Hematopoietic multipotent progenitor cell (in vitro differentiated cells): ENCODE measurements around the gene NEK5. TPM values are rescaled to one million over a fixed set of nuclear protein-coding genes. Genes with fewer than 3 reads are reported as not detected.

ENCODE experiments used
- DNase-seq, 3 donors: peaks; one replicate each; pipeline ENCODE4 v3.0.0-alpha.2; 2011 to 2015; ENCODE audit warnings: low read depth in 2 of 3, low spot score in 2 of 3
- total RNA-seq: library from RNA; depleted of rRNA; stranded (reverse); fragments of >200 nt; gene quantifications from one replicate; pipeline ENCODE4 v1.2.3, GENCODE V29; 2012

The NEK5 gene
- total RNA-seq, 1 donor = 0.27 TPM

DNA sequence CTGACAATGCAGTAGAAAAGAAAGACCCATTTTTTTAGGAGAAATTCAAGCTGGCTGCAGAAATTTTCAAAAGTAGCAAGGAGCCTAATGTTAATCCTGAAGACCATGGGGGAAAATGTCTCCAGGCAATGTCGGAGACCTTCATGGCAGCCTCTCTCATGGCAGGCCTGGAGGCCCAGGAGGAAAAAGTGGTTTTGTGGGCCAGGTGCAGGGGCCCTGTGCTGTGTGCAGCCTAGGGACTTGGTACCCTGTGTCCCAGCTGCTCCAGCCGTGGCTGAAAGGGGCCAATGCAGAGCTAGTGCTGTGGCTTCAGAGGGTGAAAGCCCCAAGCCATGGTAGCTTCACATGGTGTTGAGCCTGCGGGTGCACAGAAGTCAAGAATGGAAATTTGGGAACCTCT lies 112.6 kb downstream of the NEK5 start:
- no peak for DNase-seq

DNA sequence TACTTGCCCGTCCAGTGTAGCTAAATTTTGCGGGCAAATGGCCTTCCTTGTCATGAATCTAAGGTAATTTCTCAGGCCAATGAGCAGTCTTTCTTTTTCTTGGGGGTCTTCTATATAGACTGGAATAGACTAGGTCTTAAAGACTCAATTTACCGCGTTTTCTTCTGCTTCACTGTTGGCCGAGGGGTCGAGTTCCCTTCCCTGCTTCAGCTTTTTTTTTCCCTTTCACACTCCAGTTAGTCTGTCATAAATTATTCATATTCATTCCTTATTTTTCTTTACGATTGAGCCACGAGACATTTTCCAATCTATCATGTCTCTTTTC lies 116.4 kb downstream of the NEK5 start:
- DNase-seq = no peak

DNA sequence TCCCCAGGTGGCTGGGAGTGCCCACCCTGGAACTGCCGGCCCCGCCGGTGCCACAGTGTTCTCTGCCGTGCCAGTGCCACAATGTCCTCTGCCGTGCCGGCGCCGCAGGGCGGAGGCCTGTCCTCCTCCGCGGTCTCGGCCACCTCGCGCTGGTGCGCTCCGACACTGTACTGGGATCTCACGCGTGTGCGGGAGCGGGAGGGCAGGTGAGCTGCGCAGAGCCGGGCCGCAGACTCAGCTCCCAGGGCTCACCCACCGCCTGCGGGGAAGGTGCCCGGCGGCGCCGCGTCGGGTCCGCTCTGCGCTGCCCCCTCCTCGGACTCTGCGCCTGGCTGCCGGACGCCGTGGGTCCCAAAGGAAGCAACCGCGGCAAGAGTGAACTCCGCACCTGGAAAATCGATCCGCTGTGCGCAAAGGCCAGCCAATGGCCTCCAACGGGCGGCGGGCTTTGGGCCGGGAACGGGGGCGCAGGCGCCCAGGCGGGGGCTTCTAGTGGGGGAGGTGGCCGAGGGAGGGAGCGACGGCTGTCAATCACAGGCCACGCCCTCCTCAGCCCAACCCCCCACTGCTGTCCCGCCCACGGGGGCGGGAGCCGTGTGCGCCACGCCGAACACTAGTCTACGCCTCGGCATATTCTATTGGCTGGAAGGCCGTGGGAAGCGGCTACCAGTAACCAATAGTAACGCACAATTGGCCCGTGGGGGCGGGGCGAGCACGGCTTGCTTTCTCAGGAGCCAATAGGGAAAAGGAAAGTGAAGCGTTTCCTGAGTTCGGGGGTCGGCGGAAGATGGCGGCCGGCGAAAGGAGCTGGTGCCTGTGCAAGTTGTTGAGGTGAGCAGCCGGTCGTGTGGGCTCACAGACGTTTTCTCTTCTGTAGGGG lies 117.0 kb downstream of the NEK5 start, which contains the start of gene ALG11:
Gene ALG11 (plus strand): TSS at position 767 of the 880 bp plus-strand sequence. CDS start 21 bp downstream, at position 788.
- DNase-seq = peak; percentile 93 to 99 (median 97)

DNA sequence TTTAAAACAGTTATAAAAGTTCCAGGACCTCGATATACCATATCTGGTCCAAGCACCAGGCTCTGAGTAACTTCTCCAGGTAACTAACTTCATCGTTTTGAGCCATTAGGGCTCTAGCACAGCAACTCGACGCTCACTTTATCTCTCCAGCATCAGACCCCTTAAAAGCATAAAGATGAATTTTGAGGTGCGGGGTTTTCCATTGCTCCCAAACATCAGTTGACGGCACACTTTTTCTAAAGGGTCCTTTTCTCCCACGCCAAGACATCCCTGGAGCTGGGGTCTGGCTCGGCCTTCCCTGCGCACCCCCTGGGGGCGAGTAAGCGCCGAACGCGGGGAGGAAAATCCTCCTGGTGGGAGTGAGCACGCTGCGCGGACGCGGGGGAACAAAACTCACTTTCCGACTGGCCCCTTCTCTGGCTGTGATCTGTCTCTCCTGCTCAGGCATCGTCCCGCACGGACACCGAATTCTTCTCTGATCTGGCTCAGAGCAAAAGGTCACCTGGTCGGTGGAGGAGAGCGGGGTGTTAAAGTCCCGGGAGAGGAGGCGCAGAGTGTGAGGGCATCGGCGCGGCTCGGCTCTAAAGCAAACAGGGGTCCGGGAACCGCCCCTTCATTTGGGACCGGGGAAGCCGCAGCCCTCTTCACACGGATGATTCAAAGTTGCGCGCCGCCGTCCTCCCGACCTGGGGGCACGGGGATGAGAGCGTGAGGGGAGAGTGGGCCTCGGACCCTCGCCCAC lies 117.8 kb downstream of the NEK5 start, which contains the start of gene ATP7B:
Gene ATP7B (minus strand): TSS at position 561 of the 742 bp plus-strand sequence. CDS start 113 bp downstream, at position 448.
- peak in 1 of 3 donors; percentile 37 for DNase-seq

DNA sequence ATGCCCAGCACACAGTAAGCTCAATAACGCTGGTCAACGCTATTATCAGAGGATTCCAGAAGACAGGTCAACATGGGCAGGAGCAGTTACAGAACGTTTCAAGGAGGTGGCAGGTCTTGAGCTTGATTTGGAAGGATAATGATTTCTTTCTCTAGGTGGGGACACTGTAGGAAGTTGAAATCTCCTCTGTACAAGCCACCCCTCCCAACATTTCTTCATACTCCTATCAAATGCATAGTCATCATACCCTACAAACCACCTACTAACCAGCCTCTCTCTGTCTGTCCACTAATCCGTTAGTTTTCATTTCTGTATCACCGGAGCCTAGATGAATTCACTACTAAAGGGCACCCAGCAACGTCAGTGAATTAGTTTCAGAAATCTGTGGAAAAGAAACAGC lies 118.9 kb downstream of the NEK5 start:
- no peak for DNase-seq

DNA sequence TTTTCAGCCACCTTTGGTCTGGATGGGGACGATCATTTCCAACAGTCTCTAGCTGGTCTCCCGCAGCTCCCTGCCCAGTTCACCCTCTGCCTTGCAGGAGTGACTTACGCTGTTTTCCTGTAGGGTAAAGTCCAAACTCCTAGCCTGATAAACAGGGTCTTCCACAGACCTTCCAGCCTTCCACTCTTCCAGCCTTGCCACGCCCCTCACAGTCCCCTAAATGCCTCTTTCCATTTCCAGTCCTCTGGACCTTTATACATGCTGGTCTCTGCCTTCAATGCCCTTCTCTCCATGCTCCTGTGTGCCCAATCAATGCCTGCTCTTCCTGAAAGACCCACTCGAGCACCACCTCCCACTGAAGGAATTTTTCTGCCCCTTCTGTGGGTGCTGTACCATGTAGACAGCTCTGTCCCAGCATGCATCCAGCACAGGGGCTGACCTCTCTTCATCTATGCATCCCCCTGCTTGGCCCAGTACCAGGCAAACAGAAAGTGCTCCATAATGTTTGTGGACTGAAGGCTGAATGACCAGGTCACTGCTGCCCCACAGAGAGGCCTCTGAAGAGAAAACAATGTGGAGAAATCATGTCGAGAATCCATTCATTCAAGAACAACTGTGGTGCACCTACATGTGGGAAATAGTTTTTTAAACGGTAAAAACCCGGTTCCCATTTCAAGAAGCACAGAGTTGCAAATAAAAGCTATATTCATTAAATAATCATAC lies 122.2 kb downstream of the NEK5 start:
- no peak for DNase-seq

DNA sequence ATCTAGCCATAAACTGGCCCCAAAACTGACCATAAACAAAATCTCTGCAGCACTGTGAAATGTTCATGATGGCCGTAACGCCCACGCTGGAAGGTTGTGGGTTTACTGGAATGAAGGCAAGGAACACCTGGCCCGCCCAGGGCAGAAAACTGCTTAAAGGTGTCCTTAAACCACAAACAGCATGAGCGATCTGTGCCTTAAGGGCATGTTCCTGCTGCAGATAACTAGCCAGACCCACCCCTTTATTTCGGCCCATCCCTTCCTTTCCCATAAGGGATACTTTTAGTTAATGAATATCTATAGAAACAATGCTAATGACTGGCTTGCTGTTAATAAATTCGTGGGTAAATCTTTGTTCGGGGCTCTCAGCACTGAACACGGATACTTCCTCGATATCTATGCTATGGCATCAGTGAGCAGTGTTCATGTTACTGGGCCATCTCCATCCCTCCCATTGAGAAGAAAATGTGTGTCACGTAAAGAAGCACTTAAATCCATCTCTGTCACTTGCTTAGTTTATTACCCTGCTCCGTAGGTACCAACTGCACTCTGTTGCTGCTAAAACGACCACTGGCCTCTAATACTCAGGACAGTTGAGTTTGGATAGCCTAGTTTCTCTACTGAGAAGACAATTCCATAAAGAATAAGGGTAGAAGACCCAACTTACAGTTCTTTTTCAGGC lies 122.9 kb downstream of the NEK5 start:
- no peak for DNase-seq

DNA sequence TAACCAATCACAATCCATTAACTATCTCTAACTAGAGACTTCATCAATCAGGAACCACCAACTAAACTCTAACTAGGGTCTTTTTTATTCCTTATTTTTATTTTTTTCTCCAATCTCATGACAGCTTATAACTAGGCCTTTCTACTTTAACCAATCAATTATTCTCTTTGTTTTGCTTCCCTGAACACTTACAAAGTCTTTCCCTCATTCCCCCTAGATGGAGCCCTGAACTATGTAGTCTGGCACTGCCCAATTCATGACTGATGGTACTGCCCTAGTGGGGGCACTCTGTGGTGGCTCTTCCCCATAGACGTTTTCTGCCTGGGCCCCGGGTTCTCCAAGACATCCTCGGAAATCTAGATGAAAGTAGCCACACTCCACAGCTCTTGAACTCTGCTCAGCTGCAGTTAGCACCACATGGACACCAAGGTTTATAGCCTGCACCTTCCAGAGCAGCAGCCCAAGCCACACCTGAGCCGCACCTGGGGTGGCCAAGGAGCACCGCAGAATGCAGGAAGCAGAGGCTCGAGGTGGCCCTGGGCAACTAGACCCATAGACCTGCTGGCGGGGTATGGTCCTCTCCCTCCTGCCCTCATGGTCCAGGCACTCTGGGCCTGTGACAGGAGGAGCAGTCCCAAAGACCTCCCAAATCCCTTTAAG lies 124.2 kb downstream of the NEK5 start:
- DNase-seq = peak in 1 of 3 donors; percentile 32

DNA sequence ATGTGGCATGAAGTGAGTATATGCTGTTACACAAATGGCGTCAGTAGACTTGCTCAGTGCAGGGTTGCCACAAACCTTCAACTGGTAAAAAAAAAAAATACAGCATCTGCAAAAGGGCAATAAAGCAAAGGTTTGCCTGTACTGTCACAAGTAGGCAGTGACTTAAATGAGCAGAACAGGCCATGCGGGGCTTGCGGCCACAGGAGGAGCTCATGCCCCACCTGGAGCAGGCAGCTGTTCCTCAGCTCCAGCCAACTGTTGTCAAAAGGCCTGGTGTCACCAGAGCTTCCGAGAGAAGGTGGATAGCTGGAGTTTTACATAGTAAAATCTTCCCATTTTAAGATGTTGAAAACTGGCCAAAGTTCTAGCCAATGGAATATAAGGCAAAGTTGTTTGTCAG lies 125.3 kb downstream of the NEK5 start:
- DNase-seq = no peak

DNA sequence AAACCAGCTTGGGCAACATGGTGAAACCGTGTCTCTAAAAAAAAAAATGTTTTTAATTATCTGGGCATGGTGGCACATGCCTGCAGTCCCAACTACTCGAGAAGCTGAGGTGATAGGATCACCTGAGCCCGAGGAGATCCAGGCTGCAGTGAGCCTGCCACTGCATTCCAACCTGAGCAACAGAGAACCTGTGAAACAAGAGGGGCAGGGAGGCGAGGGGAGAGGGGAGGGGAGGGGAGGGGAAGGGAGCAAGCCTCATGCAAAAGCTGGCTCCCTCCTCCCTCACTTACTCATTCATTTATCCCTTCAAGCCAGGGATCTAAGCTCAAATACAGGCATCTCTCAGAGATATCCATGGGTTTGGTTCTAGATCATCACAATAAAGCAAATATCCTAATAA lies 126.5 kb downstream of the NEK5 start:
- DNase-seq = no peak

DNA sequence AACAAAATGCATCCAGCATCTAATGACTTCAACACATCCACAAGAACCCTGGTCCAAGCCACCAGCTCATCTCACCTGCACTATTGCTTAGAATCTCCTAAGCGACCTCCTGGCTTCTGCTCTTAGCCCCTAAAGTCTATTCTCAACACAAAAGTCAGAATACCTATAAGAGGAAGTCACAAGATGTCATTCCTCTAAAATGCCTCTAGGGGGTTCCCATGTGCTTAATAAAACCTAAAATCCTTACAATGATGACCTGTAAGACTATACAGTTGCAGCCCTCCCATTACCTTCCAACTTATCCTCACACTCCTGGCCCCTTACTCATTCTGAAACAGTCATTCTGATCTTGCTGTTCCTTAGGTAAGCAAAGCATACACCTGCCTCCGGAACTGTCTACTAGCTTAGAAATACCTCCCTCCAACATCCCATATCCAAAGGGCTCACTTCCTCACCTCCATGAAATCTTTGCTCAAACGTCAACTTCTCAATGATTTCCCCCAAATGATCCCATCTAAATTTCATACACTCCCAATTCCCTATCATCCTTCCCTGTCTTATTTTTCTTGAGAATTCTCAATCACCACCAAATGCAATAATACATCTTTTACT lies 127.6 kb downstream of the NEK5 start:
- peak in 2 of 3 donors; percentile 18 to 63 for DNase-seq

DNA sequence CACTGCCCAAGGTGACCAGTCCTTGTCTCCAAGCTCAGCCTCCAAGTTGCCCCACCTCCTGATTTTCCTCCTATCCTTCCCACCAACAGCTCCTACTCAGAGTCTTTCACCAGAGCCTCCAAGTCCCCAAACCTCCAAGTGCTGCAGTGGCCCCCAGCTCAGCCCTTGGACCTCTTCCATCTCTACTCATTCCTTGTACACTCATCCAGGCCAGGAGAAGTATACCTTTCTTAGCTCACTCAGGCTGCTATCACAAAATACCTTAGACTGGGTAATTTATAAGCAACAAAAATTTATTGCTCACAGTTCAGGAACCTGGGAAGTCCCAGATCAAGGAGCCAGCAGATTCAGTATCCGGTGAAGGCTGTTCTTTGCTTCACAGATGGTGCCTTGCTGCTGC lies 129.0 kb downstream of the NEK5 start:
- DNase-seq = no peak

DNA sequence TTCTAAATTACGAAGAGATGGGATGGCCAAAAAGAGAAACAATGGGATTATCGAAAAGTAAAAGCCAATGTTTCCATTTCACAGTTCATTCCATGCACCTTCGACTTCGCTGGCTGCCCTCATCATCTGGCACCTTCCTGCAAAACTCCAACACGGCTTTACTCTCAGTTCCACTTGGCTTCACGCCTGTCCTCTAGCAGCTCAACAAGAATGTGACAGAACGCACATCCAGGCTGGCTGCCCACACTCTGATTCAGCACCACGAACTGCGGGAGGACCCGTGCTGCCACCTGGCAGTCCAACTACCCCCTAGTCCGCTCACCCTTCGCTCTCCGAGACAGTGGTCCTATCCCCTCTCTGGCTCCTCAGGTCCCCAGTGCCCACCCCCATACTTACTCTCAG lies 129.4 kb downstream of the NEK5 start:
- DNase-seq = no peak

DNA sequence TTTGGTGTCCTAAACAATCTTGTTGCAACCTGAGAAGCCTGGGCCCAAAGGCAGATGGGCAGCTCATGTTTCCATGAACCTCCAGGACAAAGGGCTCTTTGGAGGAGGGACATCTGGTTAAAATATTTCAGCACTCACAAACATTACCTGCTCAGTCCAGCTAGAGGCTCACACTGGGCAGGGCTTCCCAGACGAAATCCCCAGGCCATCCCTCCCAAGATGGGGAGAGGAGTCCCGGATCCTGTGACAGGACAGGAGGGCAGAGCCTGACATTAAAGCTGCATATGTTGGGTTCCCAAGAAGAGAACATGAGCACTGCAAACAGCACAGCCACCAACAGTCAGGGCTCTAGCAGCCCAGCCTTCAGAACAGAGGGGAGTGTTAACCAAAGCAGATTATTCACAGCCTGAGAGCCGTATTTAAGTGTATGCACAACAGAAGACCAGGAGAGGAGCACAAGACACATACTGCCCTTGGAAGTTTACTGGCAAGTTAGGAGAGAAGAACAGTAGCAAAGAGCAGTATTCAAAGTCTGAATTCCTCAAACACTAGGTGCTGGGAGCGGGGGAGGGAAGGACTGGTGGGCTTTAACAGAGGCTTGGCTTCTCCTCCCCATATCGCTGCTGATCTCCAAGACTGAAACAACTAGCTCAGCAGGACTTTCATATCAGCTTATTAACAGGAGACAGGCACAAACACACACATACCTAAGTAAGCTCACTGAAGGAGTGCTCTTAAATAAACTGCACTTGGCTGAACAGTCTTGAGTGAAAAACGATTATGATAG lies 130.0 kb downstream of the NEK5 start:
- DNase-seq = no peak

DNA sequence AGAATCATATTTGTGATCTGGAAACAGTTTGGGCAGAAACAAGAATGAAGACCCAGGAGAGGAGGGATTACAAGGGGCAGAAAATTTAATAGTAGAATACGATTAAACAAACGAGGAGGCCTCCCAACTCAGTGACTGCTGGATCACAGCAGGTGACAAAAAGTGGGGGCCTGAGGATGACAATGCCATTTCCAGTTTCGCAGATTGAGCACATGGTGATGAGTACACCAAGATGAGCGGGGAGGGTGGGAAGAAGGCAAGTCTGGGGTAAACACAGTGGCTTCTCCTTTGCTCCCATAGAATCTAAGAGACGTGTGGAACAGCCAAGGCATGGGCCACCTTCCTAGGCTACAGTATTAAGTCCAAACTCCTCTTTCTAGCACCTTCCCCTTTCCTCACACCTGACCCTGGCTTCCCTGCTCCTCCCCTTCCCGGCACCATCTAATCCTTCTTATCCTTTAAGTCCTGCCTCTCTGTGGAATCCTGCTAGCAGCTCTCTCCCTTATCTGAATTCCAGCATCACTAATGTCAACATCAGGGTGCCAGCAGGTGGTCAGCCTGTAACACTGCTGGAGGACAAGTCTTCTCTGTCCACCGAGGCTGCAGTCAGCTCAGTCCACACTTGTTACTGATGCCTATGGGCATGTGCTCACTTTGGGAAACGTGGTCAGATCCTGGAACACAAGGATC lies 131.1 kb downstream of the NEK5 start:
- DNase-seq = no peak

DNA sequence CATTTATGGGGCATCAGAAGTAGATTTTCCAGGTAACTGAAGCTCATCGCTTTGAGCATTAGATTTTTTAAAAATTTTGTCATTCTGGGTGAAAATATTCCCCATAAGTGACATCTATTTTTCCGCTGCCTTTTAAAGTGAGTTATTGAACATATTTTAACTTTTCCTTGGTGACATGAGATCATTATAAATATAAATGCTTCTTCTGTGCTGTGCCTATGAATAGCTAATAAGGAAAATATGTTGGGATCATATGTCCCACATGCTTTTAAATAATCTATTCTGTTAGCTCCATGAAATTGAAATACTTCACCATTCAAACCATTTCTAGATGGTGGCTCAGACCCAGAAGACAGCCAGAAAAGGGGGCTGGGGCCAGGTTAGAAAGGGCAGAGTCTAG lies 131.7 kb downstream of the NEK5 start:
- DNase-seq = no peak

DNA sequence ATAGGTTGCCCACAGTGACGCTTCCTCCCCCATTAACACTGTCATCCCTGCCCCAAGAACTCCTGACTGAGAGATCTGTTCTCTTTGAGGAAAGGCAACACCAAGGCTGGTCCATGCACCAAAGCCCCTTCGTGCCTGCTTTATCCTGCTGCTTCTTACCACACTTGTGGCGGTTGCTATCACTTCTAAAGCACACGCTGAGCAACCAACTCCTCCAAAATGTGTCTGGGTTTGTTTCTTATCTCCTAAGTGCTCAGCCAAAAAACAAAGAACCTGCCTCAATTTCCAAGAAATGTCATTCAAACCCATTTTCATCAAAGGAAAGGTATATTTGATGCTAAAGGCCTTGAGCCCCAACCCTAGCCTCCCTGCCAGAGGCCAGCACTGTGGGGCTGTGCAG lies 132.2 kb downstream of the NEK5 start:
- DNase-seq = no peak
